IMR-90 (cell line): ENCODE results near the gene IL20.

Source experiments
- CTCF ChIP-seq: conservative IDR thresholded peaks from 2 replicates; pipeline ENCODE4 v1.5.1; 2012; ENCODE audit warnings: mild to moderate bottlenecking, low read depth, low read length, improper control_type of control experiment
- FOS ChIP-seq: fragments of 150-350 bp; IDR thresholded peaks from 2 replicates; pipeline ENCODE4 v1.6.1; 2016; ENCODE audit warnings: low read depth, low read length
- MXI1 ChIP-seq: IDR thresholded peaks from 2 replicates; pipeline ENCODE4 v1.6.1; 2012; ENCODE audit warnings: low read depth, mild to moderate bottlenecking, low read length, moderate library complexity, borderline replicate concordance
- POLR2A ChIP-seq: IDR thresholded peaks from 2 replicates; pipeline ENCODE4 v1.6.1; 2012; ENCODE audit warnings: mild to moderate bottlenecking, low read depth, low read length

DNA sequence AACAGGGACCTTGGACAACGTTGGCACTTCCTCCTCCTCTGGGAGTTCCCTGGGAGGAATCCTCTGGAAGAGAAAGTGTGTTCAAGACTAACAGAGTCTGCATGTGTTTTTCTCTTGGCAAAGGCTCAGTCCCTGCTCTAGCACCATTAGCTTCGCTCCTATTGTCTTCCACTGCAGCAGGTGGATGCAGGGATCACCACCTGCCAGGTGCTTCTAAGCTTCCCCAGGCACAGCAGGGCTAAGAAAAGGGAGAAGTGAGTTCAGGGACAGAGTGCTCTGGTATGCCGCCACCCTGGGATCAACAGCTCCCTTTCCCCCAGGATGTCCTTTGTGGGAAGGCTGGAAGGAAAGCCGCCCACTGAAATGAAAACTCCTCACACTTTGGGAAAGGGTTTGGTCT is 43.9 kb upstream of the IL20 start:
- TF ChIP-seq POLR2A (no peak), CTCF (no peak), MXI1 (no peak), FOS (no peak)
